ENCODE measurements around the gene KCNH6.

KCNH6 gene

DNA sequence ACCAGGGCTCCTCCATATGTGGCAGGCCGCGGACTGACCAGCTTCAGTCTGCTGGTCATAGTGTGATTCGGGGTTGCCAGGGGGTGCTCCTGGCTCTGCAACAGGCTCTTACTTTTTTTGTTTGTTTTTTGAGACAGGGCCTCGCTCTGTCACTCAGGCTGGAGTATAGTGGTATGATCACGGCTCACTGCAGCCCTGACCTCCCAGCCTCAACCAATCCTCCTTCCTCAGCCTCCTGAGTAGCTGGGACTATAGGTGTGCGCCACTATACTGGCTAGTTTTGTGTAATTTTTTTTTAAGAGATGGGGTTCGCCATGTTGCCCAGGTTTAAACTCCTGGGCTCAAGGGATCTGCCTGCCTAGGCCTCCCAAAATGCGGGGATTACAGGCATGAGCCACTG, 11.8 kb upstream of the KCNH6 start:
- no peak for DNase-seq (ENCODE audit: low read depth)

DNA sequence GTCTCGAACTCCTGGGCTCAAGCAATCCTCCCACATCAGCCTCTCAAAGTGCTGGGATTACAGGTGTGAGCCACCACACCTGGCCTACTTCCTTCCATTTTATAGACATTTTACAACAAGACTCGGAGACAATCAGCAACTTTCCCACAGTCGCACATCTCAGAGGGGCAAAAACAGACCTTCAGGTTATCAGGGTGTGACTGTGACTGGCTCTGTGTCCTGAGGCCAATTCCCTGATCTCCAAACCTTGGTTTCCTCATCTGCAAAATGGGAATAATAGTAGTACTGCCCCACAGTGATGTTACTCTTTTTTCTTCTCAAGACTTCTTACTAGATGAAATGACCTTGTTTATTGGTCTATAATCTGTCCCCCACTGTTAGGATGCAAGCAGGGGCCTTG, 10.8 kb upstream of the KCNH6 start:
- DNase-seq (ENCODE audit: low read depth): no peak

DNA sequence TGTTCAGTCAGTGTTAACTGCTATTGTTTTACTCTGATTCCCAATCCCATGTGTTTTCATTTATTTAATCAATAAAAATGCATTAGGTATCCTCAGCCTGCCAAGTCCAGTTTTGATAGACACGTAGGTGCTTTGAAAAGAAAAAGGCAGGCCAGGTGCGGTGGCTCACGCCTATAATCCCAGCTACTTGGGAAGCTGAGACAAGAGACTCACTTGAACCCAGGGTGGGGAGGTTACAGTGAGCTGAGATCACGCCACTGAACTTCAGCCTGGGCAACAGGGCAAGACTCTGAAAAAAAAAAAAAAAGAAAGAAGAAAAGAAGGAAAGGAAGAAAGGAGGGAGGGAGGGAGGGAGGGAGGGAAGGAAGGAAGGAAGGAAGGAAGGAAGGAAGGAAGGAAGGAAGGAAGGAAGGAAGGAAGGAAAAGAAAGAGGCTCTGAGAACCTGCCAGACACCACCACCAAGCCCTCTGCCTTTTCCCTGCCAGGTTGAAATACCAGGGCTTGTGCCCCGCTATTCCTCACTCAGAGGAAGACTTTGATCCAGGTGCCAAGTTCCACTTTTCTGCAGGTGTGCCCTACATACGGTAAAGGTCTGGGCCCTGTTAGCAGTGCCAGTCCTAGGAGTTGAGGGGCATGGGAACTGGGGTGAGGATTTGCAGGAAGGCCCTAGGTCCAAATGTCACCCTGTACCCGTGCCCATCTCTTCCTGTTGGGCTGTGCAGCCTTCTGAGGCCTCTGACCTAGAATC, 10.1 kb upstream of the KCNH6 start:
- no peak for DNase-seq (ENCODE audit: low read depth)

DNA sequence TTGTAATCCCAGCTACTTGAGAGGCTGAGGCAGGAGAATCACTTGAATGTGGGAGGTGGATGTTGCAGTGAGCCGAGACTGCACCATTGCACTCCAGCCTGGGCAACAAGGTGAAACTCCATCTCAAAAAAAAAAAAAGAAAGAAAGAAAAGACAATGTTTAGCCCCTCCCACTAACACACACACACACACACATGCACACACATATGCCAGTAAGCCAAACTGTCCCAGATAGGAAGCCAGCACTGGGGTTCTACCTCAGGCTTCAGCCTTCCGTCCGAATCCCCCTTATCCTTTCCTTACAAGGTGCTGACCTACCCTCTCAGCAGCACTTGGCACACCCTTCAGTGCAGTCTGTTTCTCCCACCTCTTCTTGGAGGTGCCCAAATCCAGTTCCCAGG, 8.7 kb upstream of the KCNH6 start:
- DNase-seq (ENCODE audit: low read depth): no peak

DNA sequence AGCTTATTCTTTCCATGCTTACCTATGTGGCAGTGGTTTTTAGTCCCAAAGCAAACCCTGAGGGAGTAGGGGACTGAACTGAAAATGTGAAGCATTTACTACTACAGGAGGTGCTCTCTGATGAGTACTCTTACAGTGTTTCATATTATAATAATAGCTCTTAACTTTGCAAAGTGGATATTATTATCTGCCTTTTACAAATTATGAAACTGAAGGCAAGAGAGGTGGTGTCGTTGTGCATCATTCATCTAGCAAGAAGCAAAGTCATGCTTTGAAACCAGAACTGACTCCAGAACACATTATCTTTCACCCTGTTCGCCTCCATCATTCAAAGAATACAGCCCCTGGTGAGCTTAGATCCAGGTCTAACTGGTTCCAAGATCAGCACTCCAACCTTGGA, 8.2 kb upstream of the KCNH6 start:
- no peak for DNase-seq (ENCODE audit: low read depth)

DNA sequence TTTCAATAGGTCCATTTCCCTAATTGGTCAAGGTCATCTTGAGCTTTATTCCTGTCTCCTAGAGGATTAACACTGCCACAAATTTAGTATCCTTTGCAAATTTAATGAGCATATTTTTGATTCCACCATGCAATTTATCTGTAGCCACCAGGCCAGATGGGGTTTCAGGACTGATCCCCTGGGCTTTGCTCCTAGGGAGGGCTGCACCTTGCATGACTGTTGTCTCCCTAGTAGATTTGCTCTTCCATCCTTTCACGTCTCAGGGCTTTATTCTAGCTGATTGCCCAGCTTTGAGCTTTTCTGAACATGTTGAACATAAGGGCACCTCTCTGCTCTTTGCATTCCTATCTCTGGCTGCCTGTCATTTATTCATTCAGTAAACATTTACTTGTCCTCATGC, 7.7 kb upstream of the KCNH6 start:
- DNase-seq (ENCODE audit: low read depth): no peak

DNA sequence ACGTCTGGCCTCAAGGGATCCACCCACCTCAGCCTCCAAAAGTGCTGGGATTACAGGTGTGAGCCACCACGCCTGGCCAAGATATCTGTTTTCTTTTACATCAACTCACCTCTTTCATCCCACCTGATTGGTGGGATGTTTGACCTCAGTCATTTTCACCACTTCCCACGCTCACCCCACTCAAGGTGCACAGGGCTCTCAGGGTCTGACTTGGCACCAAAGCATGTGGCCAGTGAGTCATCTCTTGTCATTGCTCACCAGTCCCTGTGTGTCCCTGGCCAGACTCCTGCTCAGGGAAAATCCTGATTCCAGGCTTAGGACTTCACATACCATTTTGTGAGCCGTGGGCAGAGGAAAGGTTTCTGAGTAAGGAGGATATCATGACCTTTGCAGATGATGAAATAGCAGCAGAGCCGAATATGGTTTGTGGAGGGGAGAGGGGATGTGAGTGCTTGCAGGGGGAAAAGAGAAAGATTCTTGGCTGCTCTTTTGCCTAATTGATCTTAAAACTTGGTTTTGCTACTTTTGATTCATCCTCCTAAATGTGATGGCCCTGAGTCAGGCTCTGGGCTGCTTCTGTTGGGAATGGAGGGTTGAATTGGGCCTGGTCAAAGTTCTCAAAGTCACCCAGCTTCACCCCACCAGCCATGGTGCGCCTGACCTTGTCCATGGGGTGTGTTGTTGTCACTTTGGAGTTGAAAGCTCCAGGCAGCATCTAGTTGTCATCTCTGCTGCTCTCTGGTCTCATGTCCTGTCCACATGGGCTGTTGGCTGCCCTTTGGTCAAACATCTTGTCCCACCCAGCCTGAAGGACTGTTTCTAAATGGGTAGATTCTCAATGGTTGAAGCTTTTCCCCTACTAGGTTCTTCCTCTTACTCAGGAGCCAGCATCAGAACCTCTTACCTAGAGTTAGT, 6.0 kb upstream of the KCNH6 start:
- peak; percentile 47 for DNase-seq (ENCODE audit: low read depth)

DNA sequence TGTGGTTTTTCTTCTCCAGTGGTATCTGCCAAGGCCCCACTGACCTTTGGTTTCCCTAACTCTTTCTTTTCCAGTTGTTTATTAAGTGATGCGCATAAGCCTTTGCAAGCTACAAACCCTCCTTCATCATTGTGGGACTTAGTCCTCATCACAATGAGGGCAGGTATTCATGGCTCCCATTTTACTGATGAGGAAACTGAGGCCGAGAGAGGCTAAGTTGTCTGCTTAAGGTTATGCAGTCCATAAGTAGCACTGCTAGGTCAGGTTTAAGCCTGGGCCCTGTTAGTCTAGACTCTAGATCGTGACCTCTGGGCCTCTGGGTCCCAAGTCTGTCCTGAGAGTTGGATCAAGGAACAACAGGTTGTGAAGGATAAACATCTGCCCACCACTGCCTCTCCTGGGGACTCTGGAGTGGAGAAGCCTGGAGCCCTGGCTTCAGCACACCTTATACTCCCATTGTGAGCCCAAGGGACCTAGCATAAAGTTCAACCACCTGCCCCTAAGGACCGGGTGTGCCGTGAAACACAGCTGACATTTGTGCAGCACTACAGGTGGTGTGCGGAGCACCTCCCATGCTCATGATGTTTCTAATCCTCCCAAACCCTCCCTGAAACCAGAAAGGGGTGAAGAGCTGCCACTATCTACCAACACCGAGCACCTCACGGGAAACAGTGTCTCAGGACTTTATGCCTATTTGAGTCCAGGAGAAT, 5.2 kb upstream of the KCNH6 start:
- DNase-seq (ENCODE audit: low read depth): no peak

DNA sequence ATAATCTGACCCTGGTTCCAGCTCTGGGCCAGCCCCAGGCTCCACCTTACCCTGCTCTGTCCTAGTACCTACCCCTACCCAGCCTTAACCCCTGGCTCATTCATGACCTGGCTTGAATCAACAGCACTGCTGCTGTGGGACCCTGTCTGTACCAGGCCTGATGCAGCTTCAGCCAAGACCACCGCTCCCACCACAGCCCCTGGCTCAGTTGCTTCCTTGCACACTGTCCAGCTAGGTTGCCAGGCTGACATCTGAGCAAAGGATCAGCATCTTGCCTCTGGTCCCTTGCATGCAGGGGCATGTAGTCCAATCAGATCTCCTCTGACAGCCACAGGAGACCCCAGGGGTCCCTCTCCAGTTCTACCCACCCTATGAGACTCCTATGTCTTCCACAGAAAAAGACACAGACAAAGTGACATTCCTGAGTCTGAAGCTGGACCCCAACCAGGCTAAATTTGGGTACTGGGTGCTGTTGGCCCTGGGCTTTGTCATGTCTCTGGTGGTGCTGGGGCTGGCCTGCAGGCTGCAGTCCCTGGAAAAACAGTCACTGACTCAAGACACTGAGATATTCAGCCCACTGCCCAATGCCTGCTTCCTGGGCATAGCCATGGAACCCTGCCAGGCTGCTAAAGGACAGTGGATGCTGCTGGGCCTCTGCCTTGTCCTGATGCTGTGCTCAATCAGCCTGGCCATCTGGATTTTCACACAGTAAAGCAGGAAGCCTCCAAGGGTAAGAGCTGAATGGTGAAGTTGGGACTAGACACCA, 3.9 kb upstream of the KCNH6 start:
- no peak for DNase-seq (ENCODE audit: low read depth)

DNA sequence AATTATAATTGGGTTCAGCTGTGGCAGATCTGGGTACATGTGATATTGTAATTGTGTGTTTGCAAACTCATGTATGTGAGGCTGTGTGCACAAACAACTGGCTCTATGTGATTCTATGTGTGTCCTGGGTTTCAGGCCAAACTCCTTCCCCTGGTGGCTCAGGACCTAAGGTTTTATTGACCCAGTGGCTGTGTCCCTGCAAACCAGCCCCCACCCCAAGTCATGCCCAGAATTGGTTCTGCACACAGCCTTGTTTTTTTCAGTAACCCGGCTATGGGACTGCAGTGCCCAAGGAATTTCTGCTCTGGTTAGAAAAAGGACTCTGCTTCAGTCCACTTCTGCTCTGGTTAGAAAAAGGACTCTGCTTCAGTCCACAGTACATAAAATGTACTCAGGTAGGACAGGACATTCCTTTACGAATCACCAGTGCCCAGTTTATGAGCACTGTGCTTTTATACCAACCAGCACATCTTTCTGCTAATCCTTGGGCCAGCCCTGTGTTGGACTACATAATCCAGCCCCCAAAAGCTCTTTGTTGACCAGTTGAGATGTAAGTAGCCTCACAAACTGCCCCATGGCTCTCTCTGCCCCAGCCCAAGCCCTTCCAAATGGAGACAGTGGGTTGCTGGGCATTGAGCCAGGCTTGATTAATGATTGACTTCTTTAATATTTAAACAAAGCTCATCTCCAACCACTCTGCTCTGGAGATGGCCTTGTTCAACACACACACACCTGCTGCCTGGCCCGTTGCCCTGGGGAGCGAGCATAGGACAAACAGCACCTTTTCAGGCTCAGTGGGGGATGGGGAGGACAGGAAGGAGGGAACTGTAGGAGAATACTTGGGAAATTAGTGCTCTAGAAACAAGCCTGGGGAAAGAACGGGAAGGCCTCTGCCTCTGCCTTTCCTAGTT, 2.9 kb upstream of the KCNH6 start:
- DNase-seq (ENCODE audit: low read depth): no peak

DNA sequence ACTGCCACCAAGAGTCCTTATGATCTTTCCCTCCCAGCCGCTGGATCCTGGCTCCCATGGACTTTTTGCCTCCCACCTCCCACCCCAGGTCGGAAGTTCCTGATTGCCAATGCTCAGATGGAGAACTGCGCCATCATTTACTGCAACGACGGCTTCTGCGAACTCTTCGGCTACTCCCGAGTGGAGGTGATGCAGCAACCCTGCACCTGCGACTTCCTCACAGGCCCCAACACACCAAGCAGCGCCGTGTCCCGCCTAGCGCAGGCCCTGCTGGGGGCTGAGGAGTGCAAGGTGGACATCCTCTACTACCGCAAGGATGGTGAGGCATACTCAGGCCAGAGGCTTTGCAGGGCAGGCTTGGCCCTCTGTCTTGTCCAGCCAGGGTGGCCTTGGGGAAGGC, 893 bp downstream of the KCNH6 start:
- no peak for DNase-seq (ENCODE audit: low read depth)

DNA sequence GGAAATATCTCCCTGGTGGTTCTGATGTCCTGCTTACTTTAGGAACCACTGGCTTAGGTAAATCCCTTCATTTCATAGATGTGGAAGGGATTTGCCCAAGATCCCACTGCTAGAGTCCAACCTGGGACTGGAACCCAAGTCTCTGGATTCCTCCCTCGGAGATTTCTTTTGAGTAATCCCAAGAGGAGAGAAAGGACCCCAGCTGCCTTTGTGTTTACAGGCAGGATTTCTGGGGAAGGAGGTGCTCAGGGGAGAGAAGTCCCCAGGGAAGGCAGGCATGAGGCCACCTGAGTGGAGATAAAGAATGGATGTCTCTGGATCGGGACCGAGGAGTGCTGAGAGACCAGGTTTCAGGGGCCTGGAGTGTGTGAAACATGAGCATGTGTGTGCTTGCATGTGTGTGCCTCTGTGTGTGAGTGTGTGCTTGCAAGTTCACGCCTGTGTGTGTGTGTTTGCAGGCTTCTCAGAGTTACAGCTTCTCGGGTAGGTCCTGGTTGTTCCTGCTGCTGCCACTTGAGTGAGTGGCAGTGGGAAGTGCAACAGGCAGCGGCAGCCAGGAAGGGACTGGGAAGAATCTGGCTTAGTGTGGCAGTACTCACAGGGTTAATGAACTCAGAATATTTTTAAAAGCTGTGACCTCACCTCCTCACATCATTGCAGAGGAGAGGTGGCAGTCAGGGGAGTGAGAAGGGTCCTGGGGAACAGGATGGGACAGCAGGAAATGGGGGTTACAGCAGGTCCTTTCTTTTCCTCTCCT, 2.2 kb downstream of the KCNH6 start:
- DNase-seq (ENCODE audit: low read depth): no peak

DNA sequence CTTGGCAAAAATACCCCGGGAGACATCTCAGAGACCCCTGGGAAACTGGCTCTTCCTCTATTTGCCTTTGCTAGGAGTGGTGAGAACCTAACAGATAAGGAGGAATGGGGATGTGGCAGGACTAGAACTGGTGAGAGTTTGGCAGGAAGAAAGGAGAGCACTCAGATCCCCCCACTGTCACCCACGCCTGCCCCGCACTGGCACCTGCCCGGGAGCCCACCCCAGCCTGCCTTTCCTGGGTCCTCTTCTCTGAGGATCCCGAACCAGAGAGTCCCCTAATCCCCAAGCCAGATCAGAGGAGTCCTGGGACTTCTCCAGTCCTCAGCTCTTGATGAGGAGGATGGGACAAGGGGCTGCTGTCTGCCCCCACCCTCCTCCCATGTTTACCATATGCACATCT, 3.7 kb downstream of the KCNH6 start:
- DNase-seq (ENCODE audit: low read depth): no peak

DNA sequence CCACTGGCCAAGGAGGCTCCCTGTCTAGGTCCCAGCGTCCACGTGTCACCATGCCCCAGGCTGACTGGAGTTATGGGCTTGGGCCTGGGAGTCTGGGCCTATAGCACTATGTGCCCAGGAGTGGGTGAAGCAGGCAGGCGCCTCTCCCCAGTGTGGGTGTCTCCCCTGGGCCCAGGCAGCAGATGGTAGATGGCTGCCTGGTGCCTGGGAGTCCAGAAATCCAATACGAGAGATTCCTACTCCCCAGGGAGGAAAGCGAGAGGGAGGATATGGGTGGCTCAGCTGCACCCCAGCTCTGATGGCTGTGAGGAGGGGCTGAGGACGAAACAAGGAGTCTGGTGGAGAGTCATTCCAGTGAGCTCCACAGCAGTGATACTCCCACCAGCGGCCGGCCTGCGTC, 5.0 kb downstream of the KCNH6 start:
- no peak for DNase-seq (ENCODE audit: low read depth)

DNA sequence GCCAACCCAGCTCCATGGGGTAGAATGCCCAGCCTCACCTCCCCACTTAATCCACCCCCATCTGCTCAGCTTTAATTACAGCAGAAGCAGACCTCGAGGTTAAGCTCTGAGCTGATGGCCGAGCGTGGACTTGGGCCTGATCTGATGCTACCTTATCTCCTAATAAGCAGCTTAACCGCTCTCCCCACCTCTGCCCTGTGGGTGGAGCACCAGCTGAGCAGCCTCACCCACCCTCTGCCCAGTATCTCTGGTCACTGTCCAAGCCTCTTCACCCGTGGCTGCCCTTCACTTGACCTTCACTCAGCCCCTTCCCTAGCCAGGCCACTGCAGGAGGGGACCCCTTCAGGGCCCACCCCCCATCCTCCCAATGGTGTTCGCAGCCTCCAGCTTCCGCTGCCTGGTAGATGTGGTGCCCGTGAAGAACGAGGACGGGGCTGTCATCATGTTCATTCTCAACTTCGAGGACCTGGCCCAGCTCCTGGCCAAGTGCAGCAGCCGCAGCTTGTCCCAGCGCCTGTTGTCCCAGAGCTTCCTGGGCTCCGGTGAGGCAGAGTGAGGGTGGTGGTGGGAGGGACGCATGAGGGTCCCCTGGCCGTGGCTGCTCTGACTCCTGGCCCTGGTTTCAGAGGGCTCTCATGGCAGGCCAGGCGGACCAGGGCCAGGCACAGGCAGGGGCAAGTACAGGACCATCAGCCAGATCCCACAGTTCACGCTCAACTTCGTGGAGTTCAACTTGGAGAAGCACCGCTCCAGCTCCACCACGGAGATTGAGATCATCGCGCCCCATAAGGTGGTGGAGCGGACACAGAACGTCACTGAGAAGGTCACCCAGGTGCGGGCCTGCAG, 6.8 kb downstream of the KCNH6 start:
- no peak for DNase-seq (ENCODE audit: low read depth)

DNA sequence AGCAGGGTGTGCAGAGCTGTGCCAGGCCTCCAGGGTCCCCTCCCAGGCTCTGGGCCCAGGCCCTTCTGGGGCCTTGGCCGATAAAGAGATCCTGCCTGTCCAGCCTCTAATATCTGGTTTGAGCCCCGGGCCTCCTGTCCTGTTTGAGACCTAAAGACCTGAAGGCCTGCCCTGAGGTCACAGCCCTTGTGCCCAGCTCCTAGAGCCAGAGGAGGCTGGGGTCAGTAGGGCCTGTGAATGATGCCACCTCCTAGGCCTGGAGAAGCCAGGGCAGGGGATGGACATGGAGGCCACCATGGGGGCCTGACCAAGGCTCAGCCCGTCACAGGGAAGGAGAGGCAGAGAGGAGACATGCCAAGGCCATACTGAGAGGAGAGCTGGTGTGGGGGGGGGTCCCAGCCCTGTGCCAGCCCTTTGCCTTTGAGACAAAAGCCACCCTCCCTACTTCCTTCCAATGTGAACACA, 7.4 kb downstream of the KCNH6 start:
- DNase-seq (ENCODE audit: low read depth): no peak

DNA sequence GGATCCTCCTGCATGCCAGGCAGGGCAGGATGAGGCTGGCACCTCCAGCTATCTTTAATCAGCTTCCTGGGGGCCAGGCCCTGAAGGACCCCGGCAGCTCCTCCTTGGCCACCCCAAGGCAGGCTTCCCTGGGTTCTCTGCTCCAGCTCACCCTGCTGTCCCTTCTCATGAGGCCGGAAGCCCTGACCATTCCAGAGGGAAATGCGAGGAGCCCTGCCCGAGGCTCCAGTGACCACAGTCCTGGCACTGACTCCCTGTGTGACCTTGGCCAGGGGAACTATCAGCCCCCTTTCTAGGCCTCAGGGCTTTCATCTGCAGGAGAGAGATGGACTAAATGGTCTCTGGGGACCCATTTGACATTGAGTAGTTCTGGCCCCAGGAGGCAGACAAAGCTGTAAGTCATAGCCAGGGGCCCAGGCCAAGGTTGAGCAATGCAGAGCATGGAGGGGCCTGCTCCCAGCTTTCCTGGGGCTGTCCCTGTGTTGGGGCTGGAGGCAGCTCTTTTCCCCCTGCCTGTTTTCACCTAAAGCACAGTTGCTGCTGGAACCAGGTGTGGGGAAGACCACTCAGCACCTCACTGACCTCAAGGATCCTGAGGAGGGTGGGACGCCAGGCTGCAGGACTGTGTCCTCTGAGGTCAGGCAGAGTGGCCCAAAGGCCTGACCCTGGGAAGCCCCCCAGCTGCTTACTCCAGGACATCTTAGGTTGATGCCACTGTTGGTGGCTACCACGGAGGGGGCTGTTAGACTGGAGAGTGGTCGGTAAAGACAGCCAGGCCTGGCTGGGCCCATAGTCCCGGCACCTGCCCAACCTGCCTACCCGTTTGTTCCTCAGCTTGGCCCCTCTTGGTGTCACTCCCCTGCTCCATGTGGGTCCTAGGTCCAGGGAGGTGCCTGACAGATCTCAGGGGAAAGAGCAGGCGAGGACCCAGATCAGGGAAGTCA, 8.1 kb downstream of the KCNH6 start:
- DNase-seq (ENCODE audit: low read depth): no peak
